HG03432 (cell line): ENCODE measurements around the gene ATCAY.
"Not testable (repeated sequence)": the region's sequence is repeated elsewhere in the genome, so short reads cannot be mapped to it uniquely, and the experiment has no call there.

Experiments used
- ATAC-seq: cut with Tn5 transposase; IDR thresholded peaks from one replicate; pipeline ENCODE4 v1.9.1; 2021; ENCODE audit warnings: mild to moderate bottlenecking, moderate library complexity; ENCODE audit not compliant: unreplicated experiment

ATCAY gene

GRCh38 chr19:3945838-3946237, 65.4 kb downstream of the ATCAY start:
- no peak for ATAC-seq

- not testable (repeated sequence) for ATAC-seq
These were observed 66.9 kb downstream of the ATCAY start for GRCh38 chr19:3947316-3947933.

GRCh38 chr19:3949294-3949693, 68.8 kb downstream of the ATCAY start:
- ATAC-seq = no peak

- no peak for ATAC-seq
These were observed 69.7 kb downstream of the ATCAY start for GRCh38 chr19:3949997-3950859.

- ATAC-seq = no peak
These were observed 70.7 kb downstream of the ATCAY start for GRCh38 chr19:3950871-3951861.

- not testable (repeated sequence) for ATAC-seq
These were observed 72.3 kb downstream of the ATCAY start for GRCh38 chr19:3952755-3953276.

GRCh38 chr19:3954107-3954506, 73.6 kb downstream of the ATCAY start:
- ATAC-seq = no peak

GRCh38 chr19:3955276-3955675, 74.8 kb downstream of the ATCAY start:
- not testable (repeated sequence) for ATAC-seq

GRCh38 chr19:3955688-3956087, 75.2 kb downstream of the ATCAY start:
- ATAC-seq = no peak

GRCh38 chr19:3958836-3959765, 78.6 kb downstream of the ATCAY start:
- no peak for ATAC-seq

GRCh38 chr19:3959766-3960131, 79.3 kb downstream of the ATCAY start:
- ATAC-seq = no peak

GRCh38 chr19:3961007-3961406, 80.5 kb downstream of the ATCAY start:
- ATAC-seq = no peak

GRCh38 chr19:3963458-3964255, 83.2 kb downstream of the ATCAY start:
- ATAC-seq = no peak

GRCh38 chr19:3964256-3965194, 84.0 kb downstream of the ATCAY start:
- ATAC-seq = no peak

- no peak for ATAC-seq
These were observed 85.8 kb downstream of the ATCAY start for GRCh38 chr19:3966051-3967017.

- ATAC-seq = not testable (repeated sequence)
These were observed 87.5 kb downstream of the ATCAY start for GRCh38 chr19:3967983-3968382.
